Measurements from ENCODE around the gene MYL9. TPM values are rescaled to one million over a fixed set of nuclear protein-coding genes. Genes with fewer than 3 reads are reported as not detected.

Gene MYL9
- polyA plus RNA-seq, 6 donors from 2014 or later, result 0.13 to 2.5 (median 0.78) TPM

DNA sequence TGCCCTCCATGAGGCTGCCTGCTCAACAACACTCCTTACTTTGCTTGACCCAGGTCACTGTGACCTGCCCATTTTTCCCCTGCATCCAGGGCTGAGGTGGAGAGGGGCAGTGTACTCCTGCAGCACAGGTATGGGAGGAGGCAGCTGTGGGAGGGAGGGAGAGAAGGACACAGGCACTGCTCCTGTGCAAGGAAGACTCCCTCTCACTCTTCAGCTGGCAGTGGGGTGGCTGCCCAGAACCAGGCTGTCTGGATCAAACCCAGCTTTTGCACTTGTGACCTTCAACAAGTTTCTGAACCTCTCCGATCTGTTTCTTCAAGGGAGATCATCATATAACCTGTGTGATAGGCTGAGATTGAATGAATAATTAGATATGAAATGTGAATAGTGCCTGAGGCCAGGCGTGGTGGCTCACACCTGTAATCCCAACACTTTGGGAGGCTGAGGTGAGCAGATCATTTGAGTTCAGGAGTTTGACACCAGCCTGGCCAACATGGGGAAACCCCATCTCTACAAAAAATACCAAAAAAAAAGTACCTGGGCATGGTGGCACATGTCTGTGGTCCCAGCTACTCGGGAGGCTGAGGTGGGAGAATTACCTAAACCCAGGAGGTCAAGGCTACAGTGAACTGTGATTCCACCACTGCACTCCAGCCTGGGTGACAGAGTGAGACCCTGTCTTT is 46.2 kb downstream of the MYL9 start:
- Mint-ChIP-seq H3K4me1 (peaks cover 14 to 37% (median 37%) of the 10 kb centered on the region in 3 donors), H3K27ac (peak overlapping the region; percentile 36 to 86 (median 72)), H3K27me3 (no peaks in the 10 kb centered on the region), H3K4me3 (peak overlapping the region in 2 of 8 donors; percentile 7 to 68), H3K9me3 (no peaks in the 10 kb centered on the region), H3K36me3 (peaks cover 0 to 7% of the 10 kb centered on the region in 2 donors)
- DNase-seq, result no peak
- ATAC-seq (ENCODE audit: low read depth in 2 of 2), result peak; percentile 17 to 37

DNA sequence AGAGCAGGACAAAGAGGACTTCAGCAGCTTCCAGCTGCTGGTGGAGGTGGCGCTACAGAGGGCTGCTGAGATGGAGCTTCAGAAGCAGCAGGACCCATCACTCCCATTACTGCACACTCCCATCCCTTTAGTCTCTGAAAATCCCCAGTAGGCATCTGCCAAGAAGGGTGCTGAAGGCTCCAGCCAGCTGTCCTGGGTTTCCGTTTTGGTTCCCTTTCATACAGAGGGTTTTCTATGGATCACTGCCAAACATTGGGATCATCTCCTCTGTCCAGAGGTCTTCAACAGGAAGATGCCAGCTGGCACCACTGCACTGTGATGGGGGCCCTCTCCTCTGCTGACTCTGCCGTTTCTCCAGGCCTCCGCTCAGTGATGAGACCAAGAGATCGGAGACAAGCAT is 50.0 kb downstream of the MYL9 start:
- H3K27ac Mint-ChIP-seq, result peak overlapping the region in 5 of 6 donors; percentile 60 to 97 (median 75)
- peak overlapping the region in 1 of 8 donors; percentile 29 for H3K4me3 Mint-ChIP-seq
- H3K36me3 Mint-ChIP-seq, result peaks cover 0 to 7% of the 10 kb centered on the region in 2 donors
- no peaks in the 10 kb centered on the region for H3K9me3 Mint-ChIP-seq
- no peak for ATAC-seq (ENCODE audit: low read depth in 2 of 2)
- H3K4me1 Mint-ChIP-seq, result peaks cover 34 to 66% (median 64%) of the 10 kb centered on the region in 3 donors
- H3K27me3 Mint-ChIP-seq, result no peaks in the 10 kb centered on the region
- DNase-seq, result no peak

DNA sequence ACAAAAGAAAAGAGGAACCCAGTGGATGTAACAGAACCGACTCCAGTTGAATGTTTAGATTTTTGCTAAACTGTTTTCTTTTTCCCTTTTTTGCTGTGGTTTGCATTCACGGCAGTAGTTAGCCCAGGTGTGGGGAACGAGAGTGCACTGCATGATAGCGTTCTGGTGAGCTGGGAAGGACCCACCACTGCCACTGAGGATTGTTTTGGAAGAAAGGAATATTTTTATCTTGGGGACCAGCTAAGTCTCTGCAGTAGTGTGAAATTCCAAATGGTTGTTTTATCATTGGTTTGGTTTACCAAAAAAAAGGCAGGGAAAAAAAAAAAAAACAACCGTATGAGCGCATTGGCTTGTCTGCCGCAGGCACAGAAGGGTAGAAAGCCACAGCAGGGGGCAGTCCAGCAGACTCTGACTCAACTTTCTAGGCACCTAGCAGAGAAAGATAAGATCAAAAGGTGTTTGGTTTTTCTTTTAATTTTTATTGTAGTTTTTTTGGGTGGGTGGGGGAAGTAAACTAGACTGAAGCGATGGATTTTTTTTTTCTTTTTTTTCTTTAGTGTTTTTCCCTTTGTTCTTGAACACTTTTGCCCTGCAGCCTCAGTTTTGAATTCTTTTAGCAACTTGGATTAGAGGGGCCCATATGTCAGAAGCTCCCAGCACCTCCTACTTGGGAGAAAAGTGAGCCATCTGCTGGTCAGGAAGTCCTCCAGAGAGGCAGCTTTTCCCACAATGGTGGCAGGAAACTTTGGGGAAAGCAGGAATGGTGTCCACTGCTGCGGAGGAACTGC is 50.7 kb downstream of the MYL9 start:
- Mint-ChIP-seq H3K4me3 (peak overlapping the region in 1 of 8 donors; percentile 25), H3K27ac (peak overlapping the region; percentile 14 to 99 (median 54)), H3K27me3 (no peaks in the 10 kb centered on the region), H3K36me3 (peaks cover 0 to 6% of the 10 kb centered on the region in 2 donors), H3K9me3 (no peaks in the 10 kb centered on the region), H3K4me1 (peaks cover 30 to 64% (median 59%) of the 10 kb centered on the region in 3 donors)
- DNase-seq (no peak), ATAC-seq (ENCODE audit: low read depth in 2 of 2) (no peak)

DNA sequence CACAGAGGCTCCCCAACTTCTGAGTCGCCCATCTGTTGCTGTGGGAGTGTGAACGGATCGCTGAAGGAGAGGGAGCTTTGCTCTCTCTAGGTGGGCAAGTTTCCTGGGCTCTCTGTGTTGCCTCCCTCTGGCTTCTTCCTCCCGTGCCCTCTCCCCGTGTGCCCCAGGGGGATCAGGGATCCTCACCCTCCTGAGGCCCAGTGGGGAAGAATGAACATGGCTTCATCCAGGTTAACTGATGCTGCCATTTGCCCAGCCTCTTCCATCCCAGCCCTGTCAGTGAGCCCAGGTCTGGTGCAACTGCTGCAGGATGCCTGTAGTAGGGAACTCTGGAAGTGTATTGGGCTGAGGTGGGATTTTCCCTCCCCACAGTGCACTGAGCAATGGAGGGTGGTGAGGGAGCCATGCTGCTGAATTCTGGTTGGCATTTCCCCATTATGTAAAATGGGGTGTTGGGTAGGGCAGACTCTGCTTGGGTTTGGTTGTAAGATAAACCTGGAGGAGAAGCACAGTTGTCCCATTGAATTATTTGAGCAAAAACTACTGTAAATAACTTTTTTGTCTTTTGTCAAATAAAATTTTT is 52.1 kb downstream of the MYL9 start:
- H3K27me3 Mint-ChIP-seq, result no peaks in the 10 kb centered on the region
- peaks cover 24 to 59% (median 53%) of the 10 kb centered on the region in 3 donors for H3K4me1 Mint-ChIP-seq
- peak overlapping the region in 4 of 8 donors; percentile 54 to 83 (median 68) for H3K4me3 Mint-ChIP-seq
- H3K27ac Mint-ChIP-seq, result peak overlapping the region; percentile 91 to 99 (median 96)
- H3K36me3 Mint-ChIP-seq, result no peaks in the 10 kb centered on the region
- no peak for ATAC-seq (ENCODE audit: low read depth in 2 of 2)
- H3K9me3 Mint-ChIP-seq, result no peaks in the 10 kb centered on the region
- DNase-seq, result no peak

DNA sequence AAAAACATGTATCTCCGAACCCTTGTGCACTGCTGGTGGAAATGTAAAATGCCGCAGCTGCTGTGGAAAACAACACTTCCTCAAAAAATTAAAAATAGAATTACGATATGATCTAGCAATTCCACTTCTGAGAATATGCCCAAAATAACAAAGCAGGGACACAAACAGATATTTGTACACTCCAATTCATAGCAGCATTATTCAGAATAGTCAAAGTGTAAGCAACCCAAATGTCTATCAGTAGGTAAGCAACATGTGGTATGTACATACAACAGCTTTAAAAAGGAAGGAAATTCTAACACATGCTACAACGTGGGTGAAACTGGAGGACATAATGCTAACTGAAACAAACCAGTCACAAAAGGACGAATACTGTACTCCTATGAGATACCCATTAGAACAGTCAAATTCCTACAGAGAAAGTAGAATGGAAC is 58.6 kb downstream of the MYL9 start:
- no peaks in the 10 kb centered on the region for H3K36me3 Mint-ChIP-seq
- no peak for ATAC-seq (ENCODE audit: low read depth in 2 of 2)
- H3K4me3 Mint-ChIP-seq, result peak overlapping the region in 7 of 8 donors; percentile 21 to 78 (median 61)
- DNase-seq, result peak; percentile 23
- peaks cover 27 to 58% (median 41%) of the 10 kb centered on the region in 3 donors for H3K4me1 Mint-ChIP-seq
- no peaks in the 10 kb centered on the region for H3K27me3 Mint-ChIP-seq
- no peaks in the 10 kb centered on the region for H3K9me3 Mint-ChIP-seq
- H3K27ac Mint-ChIP-seq, result peak overlapping the region; percentile 39 to 74 (median 58)

Other genes with a start within 250 kb of the MYL9 start
- 10 to 100 TPM; 15.3 to 35.5 (median 21.1) TPM for gene DLGAP4, start 235.2 kb upstream of the MYL9 start, polyA plus RNA-seq (ENCODE audit: low read depth in 6 of 6)
- gene TGIF2, start 32.1 kb downstream of the MYL9 start, polyA plus RNA-seq (ENCODE audit: low read depth in 6 of 6), result 10 to 100 TPM; 33.3 to 50.5 (median 39.9) TPM
- 100 to 1,000 TPM in 5 of 6 donors, 10 to 100 TPM in 1; 84.9 to 162 (median 111) TPM for gene RAB5IF, start 64.3 kb downstream of the MYL9 start, polyA plus RNA-seq (ENCODE audit: low read depth in 6 of 6)
- under 1 TPM in 4 of 6 donors, not detected in 2; 0.09 to 0.40 (median 0.23) TPM for gene SLA2, start 104.7 kb downstream of the MYL9 start, polyA plus RNA-seq (ENCODE audit: low read depth in 6 of 6)
- gene NDRG3, start 204.6 kb downstream of the MYL9 start, polyA plus RNA-seq (ENCODE audit: low read depth in 6 of 6), result 10 to 100 TPM; 45.1 to 70.3 (median 51.2) TPM
- 10 to 100 TPM; 22.5 to 35.9 (median 27.6) TPM for gene DSN1, start 232.2 kb downstream of the MYL9 start, polyA plus RNA-seq (ENCODE audit: low read depth in 6 of 6)

All from naive B cell (primary cell).